ENCODE measurements around the gene UBR1.

- TF ChIP-seq EZH2 (IDR thresholded peaks at IDR 0.05; ENCODE audit: borderline replicate concordance, low read length) (no peak), CTCF (IDR thresholded peaks at IDR 0.05; ENCODE audit: low read length) (no peak)
Measured at GRCh38 chr15:43132830-43133429, 27.1 kb upstream of the UBR1 start.
